ENCODE data around the gene RNF208.

DNA sequence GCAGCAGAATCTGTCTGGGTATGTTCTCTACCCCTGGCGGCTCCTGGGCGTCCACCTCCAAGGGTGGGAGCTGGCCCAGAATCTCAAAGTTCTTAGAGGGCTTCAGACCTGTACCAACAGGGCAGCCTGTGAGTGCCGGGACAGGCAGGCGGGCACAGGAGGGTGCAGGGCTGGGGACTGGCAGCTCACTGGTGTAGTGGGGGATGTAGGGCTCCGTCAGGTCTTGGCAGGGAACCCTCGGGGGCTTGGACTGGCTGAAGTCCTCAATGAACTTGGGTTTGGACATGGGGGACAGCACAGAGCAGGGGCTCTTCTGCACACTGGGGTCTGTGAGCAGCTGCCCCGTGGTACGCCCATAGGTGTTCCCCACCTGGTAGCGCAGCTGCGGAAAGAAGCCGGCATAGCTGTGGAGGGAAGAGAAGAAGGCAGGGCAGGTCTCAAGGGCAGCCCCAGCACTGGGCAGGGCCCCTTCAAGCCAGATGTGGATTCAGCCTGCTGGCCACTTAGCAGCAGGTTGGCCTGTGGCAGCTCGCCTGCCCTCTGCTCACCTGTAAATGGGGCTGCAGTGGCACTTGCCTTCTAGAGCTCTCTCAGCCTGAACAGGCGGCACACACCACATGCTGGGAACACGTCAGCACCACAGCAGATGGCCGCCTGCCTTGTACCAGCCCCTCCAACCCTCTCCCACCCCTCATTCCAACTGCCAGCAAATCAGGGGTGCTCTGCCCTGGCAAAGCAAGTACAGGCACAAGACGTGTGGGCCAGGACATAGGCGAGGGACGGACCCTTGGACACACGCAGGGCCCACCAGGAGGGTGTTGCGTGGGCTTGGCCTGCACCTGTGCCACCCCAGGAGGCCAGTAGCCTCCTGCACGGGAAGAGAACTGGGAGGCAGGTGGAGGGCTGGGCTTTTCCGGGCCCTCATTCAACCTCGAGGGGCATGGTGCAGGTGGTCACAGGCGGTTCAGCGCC, 23.7 kb upstream of the RNF208 start:
- TF ChIP-seq, protein P1, sequence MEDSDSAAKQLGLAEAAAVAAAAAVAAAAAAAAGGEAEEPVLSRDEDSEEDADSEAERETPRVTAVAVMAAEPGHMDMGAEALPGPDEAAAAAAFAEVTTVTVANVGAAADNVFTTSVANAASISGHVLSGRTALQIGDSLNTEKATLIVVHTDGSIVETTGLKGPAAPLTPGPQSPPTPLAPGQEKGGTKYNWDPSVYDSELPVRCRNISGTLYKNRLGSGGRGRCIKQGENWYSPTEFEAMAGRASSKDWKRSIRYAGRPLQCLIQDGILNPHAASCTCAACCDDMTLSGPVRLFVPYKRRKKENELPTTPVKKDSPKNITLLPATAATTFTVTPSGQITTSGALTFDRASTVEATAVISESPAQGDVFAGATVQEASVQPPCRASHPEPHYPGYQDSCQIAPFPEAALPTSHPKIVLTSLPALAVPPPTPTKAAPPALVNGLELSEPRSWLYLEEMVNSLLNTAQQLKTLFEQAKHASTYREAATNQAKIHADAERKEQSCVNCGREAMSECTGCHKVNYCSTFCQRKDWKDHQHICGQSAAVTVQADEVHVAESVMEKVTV (CRISPR knock-in tag; IDR thresholded peaks at IDR 0.05): no peak
- no peak for TF ChIP-seq MXI1 (IDR thresholded peaks at IDR 0.05; ENCODE audit: low read depth, low read length)
- TF ChIP-seq ZBTB7A (IDR thresholded peaks at IDR 0.05; ENCODE audit: borderline replicate concordance, control insufficient read depth, low read depth, low read length): no peak

Data from K562 (cell line).